ENCODE measurements around the gene LIPC.

LIPC gene

DNA sequence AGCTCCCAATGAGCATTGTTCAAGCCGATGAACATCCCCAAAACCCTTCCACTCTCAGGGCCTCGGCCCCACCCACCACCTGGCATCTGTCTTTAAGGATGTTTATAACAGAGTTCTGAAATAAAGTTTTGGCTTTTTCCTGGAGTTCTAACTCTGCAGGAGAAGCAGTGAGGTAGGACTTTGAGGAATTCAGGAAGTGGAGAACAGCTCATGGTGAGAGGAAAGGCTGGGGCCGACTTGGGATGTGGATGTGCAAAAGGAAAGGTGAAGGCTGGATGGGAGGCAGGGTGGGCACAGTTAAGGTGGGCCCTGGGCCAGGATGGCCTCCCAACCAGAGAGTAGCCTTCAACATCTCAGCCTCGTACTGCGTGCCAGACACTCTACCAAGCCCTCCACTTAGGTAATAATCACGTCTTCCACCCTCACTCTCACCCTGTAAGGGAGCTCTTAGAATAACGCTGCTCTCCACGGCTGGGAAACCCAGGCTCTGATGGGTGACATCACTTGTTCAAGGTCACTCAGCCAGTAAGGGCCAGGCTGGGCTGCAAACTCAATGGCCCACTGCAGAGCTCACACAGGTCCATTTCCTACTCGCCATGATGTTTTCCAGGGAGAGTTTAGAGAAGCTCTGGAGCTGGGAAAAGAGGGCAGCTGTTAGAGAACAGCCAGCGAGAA, 28.5 kb downstream of the LIPC start:
- H3K4me3 ChIP-seq (ENCODE audit: control insufficient read depth, low read depth, low read length), result no peak overlapping the region
- TF ChIP-seq, protein P1, sequence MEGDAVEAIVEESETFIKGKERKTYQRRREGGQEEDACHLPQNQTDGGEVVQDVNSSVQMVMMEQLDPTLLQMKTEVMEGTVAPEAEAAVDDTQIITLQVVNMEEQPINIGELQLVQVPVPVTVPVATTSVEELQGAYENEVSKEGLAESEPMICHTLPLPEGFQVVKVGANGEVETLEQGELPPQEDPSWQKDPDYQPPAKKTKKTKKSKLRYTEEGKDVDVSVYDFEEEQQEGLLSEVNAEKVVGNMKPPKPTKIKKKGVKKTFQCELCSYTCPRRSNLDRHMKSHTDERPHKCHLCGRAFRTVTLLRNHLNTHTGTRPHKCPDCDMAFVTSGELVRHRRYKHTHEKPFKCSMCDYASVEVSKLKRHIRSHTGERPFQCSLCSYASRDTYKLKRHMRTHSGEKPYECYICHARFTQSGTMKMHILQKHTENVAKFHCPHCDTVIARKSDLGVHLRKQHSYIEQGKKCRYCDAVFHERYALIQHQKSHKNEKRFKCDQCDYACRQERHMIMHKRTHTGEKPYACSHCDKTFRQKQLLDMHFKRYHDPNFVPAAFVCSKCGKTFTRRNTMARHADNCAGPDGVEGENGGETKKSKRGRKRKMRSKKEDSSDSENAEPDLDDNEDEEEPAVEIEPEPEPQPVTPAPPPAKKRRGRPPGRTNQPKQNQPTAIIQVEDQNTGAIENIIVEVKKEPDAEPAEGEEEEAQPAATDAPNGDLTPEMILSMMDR (conservative IDR thresholded peaks at IDR 0.05; ENCODE audit: control insufficient read depth, insufficient read depth, low read depth, low read length), result no peak
- DNase-seq (ENCODE audit: low read depth), result no peak

DNA sequence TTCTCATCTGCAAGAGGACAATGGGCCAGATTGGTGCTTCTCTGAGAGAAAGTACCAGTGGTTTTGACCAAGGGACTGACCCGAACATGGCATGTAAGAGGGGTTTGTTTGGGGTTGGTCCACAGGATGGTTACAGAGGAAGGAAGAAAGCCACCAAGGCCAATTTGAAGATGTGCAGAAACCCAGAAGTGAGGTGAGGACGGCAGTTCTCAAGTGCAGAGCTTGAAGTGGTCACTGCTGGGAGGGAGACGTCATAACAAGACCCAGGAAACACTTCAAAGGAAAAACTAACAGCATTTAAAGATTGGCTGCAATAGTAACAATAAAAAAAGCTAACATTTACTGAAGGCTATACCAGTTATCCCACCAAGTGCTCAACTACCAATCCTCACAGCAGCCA, 29.1 kb downstream of the LIPC start:
- H3K4me3 ChIP-seq (ENCODE audit: control insufficient read depth, low read depth, low read length), result no peak overlapping the region
- TF ChIP-seq, protein P1 (conservative IDR thresholded peaks at IDR 0.05; ENCODE audit: control insufficient read depth, insufficient read depth, low read depth, low read length), result no peak
- no peak for DNase-seq (ENCODE audit: low read depth)

DNA sequence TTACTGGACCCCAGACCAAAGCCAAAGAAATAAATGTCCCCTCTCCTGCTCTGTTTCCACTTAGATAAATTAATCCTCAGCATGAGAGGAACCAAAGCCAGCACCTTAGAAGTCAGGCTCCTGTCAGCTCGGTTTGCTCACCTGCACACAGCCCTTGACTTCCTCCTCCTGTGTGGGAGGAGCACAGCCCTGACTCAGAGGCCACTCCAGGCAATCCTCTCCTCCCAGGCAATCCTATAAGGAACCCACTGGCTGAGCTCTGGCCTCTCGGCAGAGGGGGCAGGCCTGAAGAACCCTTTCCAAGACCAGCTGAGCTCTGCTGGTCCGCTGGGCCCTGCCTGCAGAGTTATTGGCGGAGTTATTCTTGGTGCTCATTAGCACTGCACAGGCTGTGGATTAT, 30.8 kb downstream of the LIPC start:
- TF ChIP-seq, protein P1 (conservative IDR thresholded peaks at IDR 0.05; ENCODE audit: control insufficient read depth, insufficient read depth, low read depth, low read length), result no peak
- DNase-seq (ENCODE audit: low read depth), result no peak

DNA sequence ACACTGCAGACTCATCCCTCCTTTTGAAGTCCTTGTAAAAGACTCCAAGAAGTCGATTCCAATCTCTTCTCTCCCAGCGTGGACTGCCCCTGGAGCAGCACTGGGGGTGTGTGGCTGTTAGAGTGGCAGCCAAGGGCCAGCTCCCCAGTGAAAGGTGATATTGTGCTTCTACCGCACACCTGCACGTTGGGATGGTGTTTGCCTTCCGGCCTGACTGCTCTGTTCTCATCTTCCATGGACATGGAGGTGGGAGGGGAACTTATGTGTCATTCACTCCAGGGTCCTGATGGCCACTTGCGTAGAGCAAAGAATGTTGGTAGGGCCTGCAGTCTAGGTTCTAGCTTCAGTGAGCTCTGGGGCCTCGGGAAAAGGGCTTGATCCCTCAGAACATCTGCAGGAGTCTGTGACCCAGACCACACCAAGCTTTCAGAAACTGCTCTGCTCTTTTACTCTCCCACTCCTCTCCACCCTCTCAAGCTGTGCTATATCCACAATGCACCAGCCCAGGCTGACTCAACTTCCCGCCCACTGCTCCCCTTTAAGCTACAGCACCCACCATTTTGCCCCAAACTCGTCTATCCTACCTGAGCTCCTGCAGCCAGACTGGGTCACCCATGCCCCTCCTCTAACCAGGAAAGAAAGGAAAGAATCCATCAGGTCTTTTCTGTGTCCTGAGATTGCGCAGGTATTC, 31.3 kb downstream of the LIPC start:
- no peak for DNase-seq (ENCODE audit: low read depth)
- TF ChIP-seq, protein P1 (conservative IDR thresholded peaks at IDR 0.05; ENCODE audit: control insufficient read depth, insufficient read depth, low read depth, low read length), result no peak
- no peak overlapping the region for H3K4me3 ChIP-seq (ENCODE audit: control insufficient read depth, low read depth, low read length)

More for the DNA sequence above, 30.8 kb downstream of the LIPC start:
- no peak overlapping the region for H3K4me3 ChIP-seq (ENCODE audit: control insufficient read depth, low read depth, low read length)

DNA sequence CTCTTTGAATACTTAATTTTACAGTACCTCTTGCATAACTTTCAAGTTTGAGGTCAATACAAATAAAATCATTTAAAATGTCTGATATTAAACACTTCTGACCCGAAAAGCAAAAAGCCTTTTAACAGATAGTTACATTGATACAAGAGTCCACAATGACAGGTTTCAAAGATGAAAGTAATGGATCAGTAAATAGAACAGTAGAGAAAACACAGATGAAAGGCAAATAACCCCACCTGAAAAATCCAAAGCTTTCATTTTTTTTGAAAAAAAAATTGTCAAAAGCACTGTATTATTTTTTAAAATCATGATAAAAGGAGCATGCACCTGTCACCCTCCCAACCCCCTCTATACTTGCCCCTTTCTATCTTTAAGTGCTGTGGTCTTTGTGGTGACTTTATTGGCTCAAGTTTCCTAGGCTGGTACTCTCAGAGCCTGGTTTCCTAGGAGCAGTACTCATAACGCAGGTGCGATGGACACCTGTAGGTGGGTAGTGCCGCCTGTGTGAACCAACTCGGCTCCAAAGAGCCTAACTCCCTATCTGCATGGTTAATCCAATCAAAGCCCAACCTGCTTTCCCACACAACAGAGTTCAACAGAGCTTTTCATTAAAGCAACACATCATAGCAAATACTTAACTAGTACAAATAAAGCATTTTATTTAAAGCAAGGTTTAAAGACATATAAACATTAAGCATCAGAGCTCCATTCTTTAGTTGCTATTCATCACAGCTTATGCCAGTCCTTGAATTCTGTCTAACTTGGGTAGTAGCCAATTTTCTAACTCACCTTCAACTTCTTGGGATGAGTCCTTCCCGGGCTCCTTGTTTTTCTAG, 32.2 kb downstream of the LIPC start:
- no peak for DNase-seq (ENCODE audit: low read depth)
- H3K4me3 ChIP-seq (ENCODE audit: control insufficient read depth, low read depth, low read length), result no peak overlapping the region
- TF ChIP-seq, protein P1 (conservative IDR thresholded peaks at IDR 0.05; ENCODE audit: control insufficient read depth, insufficient read depth, low read depth, low read length), result no peak

DNA sequence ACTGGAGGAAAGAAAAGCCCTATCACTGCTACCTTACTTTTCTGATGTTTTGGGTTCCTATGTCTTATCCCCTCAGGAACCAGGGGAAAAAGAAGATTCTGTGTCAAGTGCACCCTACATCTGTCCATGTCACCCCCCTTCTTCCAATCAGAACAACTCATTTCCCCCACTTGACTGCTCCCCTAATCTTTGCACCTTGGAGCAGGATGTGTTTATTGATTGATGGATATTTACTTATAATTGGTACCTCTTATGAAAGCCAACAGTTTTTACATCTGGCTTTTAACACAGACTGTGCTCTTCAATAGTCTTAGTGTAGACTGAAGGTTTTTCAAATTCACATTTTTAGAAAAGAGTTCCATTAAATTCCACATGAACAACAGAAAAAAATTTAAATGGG, 33.3 kb downstream of the LIPC start:
- H3K4me3 ChIP-seq (ENCODE audit: control insufficient read depth, low read depth, low read length), result no peak overlapping the region
- TF ChIP-seq, protein P1 (conservative IDR thresholded peaks at IDR 0.05; ENCODE audit: control insufficient read depth, insufficient read depth, low read depth, low read length), result no peak
- no peak for DNase-seq (ENCODE audit: low read depth)

Measured in fibroblast of mammary gland (primary cell).